GM12874 (cell line): ENCODE data around the gene CCDC185.

ENCODE experiments used
- TF ChIP-seq, protein P1 (sequence below): IDR thresholded peaks from 2 replicates; pipeline ENCODE4 v1.5.1; 2011; ENCODE audit warnings: low read depth, mild to moderate bottlenecking, control low read depth, low read length, moderate library complexity; ENCODE audit not compliant: insufficient read depth

The CCDC185 gene

DNA sequence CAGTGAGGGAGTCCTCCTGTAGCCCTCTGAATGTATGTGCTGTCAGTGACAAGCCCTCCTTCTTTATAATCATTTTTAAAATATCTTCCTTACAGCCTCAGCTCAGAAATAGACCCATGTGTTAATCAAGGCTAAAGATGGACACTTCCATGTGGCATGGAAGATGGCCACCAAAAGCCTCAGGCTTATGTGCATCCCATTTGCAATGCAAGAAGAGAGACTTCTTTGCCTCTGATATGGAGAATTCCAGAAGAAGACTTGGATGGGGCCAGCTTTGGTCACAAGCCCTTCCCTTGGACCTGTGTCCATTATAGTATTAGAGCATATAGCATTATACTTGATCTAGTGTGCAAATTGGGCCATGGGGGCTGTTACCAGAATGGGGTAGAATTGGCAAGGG lies 18.5 kb downstream of the CCDC185 start:
- TF ChIP-seq, protein P1, sequence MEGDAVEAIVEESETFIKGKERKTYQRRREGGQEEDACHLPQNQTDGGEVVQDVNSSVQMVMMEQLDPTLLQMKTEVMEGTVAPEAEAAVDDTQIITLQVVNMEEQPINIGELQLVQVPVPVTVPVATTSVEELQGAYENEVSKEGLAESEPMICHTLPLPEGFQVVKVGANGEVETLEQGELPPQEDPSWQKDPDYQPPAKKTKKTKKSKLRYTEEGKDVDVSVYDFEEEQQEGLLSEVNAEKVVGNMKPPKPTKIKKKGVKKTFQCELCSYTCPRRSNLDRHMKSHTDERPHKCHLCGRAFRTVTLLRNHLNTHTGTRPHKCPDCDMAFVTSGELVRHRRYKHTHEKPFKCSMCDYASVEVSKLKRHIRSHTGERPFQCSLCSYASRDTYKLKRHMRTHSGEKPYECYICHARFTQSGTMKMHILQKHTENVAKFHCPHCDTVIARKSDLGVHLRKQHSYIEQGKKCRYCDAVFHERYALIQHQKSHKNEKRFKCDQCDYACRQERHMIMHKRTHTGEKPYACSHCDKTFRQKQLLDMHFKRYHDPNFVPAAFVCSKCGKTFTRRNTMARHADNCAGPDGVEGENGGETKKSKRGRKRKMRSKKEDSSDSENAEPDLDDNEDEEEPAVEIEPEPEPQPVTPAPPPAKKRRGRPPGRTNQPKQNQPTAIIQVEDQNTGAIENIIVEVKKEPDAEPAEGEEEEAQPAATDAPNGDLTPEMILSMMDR, result no peak

DNA sequence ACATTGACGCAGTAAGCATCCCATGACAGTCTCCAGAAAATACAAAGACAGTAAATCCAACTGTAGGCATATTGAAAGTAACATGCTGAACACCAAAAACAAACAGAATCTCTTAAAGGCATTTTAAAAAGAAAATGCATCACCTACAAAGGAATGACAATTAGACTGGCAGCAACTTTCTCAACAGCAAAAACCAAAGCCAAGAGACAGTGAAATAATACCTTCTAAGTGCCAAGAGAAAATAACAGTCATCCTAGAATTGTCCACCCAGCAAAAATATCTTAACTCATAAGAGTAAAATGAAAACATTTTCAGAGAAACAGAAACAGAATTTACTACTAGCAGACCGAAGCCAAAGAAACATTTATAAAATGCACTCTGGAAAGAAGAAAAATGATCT lies 20.0 kb downstream of the CCDC185 start:
- TF ChIP-seq, protein P1, result no peak

DNA sequence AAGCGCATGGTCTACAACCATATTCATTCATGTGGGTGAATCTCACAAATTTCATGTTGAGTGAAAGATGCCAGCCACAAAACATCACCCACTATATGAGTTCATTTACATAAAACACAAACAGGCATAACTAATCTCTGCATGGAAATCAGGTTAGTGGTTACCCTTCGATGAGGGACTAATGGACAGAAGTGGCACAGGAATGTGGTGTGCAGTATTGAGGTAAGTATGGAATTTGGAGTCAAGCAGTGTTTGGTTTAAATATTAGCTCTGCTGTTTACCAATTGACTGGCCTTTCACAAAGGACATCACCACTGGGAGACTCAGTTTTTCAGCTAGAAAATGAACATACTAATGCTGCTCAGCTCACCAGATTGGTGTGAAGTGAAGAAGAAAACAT lies 24.2 kb downstream of the CCDC185 start:
- TF ChIP-seq, protein P1, result no peak

DNA sequence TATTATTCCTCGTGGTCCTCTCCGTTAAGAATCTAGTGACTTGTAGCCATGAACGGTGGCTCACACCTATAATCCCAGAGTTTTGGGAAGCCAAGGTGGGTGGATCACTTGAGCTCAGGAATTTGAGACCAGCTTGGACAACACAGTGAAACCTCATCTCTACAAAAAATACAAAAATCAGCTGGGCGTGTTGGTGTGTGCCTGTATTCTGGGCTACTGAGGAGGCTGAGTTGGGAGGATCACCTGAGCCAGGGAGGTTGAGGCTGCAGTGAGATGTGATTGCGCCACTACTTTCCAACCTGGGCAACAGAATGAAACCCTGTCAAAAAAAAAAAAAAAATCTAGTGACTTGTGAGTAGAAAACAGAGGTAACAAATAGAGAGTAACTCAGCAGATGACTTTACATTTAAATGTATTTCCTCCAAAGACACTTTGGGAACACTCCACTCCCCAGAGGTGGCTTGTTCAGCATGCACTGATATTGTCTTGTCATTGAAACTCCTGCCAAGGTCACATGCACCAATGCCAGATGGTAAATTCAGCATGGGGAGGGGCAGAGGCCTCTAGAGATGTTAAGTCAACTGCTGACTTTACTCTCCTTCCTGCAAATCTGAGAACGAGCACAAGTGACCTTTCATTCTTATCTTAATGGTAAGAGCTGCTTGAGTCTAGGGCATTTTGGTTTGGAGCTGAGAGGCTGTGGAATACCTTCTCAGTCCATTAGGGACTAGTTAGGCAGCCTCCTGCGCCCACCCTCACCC lies 24.9 kb downstream of the CCDC185 start:
- TF ChIP-seq, protein P1, result no peak

DNA sequence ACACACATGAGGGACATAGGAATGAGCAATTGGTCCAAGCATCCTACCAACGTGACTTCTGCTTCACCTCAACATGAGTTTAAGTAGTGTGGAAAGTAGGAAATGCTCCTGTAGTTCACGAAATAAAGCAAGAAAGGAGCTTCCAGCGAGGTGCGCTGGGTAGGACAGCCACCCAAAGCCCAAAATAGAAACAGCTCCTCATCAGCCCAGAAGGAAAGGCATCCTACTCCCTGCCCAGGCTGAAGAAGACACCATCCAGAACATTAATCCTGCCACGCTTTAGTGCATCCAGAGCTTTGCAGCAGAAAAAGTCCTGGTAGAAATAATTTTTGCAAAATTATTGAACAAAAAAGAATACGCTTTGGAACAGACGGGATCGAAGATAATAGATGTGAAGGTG lies 25.9 kb downstream of the CCDC185 start:
- TF ChIP-seq, protein P1, result no peak

DNA sequence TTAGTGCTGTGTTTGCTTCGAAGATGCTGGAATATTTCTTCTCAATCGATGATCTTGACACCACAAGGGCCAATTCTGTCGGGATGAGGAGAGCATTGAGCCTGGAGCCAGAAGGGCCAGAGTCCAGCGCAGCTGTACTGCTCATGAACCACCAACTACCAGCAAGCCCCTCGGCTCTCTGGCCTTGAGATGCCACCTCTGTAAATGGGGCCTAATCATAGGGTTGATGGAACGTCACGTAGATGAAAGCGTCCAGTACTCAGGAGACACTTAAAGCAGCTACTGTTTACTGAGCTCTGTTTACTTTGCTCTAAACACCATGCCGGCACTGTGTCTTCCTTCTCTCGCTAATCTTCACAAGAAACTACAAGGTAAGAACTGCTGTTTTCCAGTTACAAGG lies 26.3 kb downstream of the CCDC185 start:
- TF ChIP-seq, protein P1, result no peak

DNA sequence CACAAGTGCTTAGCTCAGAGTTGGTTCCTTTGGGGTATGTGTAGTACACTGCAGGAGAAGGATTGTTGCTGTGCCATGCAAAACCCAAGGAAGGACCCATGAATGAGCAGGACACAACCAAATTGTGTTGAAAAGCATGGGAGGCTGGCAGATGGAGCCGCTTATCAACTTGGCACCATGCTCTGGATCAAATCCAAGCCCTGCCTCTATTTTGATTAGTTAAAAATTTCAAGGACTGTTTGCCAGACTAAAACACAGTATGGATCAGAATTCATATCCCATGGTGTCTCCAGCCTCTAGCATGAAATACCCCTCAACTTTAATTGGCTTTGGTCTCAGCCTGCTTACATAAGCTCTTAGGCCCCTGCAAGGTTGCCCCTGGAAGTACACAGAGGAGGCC lies 27.8 kb downstream of the CCDC185 start:
- TF ChIP-seq, protein P1, result no peak
